T-helper 2 cell treated with Interferon-gamma antibody and Interleukin-4, amounts not matched to agents 100 ng/mL and 5 ng/mL, for 36 hours (primary cell): ENCODE measurements around the gene HGFAC. TPM values are rescaled to one million over a fixed set of nuclear protein-coding genes. Genes with fewer than 3 reads are reported as not detected.
"Not testable (repeated sequence)": the region's sequence is repeated elsewhere in the genome, so short reads cannot be mapped to it uniquely, and the experiment has no call there.

ENCODE experiments used
- intact Hi-C: fragments of 100-400 bp; cut with micrococcal nuclease; formaldehyde crosslinking; loops from one replicate; pipeline ENCODE4 v1.15.1; 2023
- total RNA-seq: library from RNA; stranded (reverse); gene quantifications from 2 replicates; pipeline ENCODE4 v1.2.3, GENCODE V29; 2022

Gene HGFAC
- total RNA-seq, 1 donor from 2014 or later = not detected

DNA sequence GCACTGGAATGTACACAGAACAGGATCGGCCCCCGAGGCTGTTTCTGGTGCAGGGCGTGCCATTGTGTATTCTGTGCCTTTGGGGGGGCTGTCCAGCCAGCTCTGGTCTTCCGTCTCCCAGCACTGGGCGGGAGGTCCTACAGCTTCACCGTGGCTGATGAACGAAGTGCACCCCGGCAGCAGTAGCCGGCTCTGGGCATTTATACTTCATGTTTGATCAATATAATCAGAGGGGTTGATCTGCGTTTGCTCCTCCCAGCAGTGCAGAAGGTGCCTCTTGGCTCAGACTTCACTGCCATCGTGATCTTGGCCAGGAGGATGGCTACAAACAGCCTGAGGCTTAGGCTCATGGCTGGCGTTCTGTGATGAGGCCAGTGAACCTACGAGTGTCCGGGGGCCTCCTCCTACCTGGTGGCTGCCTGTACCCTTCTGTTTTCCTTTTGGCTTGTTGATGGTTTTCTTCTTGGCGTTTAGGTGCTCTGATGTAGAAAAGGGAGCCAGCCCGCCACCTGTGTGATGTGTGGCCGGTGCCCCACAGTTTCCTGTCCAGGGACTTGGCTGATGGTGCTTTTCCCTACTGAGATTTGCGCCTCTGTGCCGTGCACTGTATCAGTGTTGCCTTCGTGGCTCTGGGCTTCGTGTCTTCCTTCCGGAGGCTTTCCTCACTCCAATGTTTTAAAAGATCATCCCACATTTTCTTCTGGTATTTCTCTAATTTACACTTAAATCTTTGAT, 31.2 kb upstream of the HGFAC start:
- intact Hi-C loops = no loop called here

- intact Hi-C loops = not testable (repeated sequence)
Measured at GRCh38 chr4:3411190-3411589, 30.6 kb upstream of the HGFAC start.

- intact Hi-C loops = no loop called here
Measured at GRCh38 chr4:3411676-3412075, 30.1 kb upstream of the HGFAC start.

DNA sequence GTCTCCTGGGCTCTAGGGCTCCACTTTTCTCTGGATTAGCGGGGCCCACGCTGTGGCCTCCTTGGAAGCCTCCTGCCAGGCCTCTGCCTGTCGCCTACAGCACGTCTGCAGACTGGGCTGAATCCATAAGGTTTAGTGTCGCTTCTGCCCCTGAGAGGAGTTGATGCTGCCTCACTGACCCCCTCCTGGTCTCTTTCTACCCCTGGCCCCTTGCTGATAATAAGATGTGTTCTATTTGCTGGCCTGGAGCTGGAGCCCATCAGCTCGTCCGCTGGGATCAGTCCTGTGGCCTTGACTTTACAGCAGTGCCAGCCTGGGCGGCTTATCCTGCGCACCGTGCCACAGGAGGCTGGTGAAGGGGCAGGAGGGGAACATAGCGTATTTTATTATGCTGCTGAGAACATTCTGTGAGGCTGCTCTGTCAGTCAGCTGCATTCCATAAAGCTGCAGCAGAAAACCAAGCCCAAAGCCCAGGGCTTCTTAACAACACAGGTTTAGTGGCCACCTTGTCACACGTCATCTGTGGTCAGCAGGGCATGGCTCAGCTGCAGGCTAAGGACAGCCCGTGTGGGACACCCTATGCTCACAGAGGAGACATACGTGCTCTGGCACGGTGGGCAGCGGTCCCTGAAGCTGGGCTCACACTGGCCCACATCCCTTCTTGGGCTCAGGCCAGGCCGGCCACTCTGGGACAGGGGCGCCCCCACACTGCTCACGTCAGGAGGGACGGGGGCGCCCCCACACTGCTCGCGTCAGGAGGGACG, 29.3 kb upstream of the HGFAC start:
- intact Hi-C loops = no loop called here

DNA sequence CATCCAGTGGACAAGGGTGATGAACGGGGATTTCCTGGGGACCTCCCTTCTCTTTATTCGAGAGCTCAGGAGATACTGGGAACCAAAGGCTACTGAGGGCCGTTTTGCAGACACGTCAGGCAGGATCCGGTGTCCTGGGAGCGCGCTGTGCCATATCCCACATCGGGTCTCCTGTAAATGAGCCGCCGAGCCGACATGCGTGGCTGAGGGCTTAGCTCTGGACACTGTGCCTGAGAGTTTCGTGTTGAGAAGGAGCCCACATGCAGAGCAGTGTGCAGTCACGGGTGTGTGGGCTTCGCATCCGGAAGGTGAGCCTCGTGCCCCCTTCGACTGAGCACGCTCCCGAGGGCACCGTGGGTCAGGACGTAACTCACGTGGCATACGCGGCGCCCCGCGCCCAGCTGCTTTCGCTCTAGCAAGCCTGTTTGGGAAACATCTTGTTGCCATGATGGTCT, 28.5 kb upstream of the HGFAC start:
- intact Hi-C loops = no loop called here

- intact Hi-C loops = no loop called here
Measured at GRCh38 chr4:3413675-3414420, 27.9 kb upstream of the HGFAC start.

DNA sequence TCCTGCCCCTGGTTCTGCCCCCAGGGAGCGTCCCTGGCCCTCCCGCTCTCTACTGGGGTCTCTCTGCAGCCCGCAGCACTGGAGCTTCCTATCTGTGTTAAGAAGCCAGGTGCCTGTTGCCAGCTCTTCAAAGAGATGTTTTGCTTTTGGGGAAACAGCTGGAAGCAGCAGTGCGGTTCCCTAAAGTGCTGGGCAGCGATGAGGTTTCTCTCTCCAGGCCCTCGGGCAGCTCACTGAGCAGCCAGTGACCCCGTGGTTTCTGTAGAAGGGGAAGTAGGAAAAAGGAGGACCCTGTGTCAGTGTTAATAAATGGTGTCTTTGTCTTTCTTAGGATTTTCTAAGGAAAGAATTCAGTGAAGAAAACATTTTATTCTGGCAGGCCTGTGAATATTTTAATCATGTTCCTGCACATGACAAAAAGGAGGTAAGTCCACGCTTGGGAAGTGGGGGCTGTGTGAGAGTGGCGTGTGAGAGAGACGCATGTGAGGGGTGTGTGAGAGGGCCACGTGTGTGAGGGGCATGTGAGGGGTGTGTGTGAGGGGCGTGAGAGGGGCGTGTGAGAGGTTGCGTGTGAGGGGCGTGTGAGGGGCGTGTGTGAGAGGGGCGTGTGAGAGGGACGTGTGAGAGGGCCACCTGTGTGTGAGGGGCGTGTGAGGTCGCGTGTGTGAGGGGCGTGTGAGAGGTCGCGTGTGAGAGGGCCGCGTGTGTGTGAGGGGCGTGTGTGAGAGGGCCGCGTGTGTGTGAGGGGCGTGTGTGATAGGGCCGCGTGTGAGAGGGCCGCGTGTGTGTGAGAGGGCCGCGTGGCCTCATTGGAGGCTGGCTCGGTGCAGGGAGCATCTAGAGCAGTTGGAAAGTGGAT, 27.1 kb upstream of the HGFAC start:
- intact Hi-C loops = no loop called here

DNA sequence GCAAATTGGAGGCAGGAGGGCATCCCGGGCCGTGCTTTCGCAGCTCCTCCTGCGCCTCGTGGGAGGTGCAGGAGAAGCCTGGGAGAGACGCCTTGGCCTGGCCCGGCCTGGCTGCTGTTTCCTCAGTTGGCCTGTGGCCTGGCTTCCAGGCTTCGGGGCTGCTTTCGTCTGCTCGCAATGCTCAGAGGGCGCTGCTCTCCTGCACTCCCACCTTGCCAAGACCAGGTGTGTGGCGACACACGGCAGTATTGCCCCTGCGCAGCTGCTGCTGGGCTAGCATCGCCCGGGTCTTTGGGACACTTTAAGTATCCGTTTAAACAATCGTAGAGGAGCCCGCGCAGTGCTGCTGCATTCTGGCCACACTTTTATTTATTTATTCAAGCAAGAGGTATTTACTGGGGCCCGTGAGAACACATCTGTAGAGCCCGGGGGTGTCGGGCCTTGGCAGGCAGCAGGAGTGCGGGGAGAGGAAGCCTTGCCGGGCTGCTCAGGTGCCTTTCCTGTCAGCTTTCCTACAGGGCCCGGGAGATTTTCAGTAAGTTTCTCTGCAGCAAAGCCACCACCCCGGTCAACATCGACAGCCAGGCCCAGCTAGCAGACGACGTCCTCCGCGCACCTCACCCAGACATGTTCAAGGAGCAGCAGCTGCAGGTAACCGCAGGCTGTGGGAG, 26.2 kb upstream of the HGFAC start:
- intact Hi-C loops = no loop called here

DNA sequence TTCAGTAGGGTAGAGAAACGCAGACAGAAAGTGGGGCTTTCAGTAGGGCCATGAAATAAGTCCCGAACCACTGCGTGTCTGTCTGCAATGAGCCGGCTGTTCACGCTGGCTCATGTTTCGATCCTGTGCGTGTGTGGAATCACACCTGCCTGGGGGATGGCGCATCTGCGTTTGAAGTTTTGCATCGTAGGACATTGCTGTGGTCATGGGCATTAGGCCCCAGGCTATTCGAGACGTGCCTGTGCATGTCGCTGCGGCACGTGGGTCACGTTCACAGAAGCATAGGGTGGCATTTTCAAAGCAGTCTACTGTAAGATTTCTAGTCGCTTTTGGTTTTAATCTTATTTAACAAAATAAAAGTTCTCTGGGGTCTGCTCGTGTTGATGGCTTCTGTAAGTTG, 25.5 kb upstream of the HGFAC start:
- intact Hi-C loops = no loop called here

- intact Hi-C loops = no loop called here
Measured at GRCh38 chr4:3416821-3417221, 24.9 kb upstream of the HGFAC start.

DNA sequence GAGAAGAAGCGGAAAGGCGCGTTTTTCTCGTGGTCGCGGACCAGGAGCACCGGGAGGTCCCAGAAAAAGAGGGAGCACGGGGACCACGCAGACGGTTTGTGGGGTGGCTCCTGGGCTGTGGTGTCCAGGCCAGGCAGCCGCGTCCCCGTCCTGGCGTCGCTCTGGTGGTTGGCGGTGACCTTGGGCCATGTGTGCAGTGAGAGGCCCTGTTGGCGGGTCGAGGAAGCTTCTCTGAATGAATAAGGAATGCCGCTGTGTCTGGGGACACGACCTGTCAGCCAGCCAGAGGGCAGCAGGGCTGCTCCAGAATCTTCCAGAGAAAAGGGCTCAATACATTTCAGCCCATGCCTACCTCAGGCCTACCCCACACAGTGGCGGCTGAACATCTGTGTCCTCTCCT, 24.3 kb upstream of the HGFAC start:
- intact Hi-C loops = no loop called here

GRCh38 chr4:3418029-3418762, 23.6 kb upstream of the HGFAC start:
- intact Hi-C loops = no loop called here

DNA sequence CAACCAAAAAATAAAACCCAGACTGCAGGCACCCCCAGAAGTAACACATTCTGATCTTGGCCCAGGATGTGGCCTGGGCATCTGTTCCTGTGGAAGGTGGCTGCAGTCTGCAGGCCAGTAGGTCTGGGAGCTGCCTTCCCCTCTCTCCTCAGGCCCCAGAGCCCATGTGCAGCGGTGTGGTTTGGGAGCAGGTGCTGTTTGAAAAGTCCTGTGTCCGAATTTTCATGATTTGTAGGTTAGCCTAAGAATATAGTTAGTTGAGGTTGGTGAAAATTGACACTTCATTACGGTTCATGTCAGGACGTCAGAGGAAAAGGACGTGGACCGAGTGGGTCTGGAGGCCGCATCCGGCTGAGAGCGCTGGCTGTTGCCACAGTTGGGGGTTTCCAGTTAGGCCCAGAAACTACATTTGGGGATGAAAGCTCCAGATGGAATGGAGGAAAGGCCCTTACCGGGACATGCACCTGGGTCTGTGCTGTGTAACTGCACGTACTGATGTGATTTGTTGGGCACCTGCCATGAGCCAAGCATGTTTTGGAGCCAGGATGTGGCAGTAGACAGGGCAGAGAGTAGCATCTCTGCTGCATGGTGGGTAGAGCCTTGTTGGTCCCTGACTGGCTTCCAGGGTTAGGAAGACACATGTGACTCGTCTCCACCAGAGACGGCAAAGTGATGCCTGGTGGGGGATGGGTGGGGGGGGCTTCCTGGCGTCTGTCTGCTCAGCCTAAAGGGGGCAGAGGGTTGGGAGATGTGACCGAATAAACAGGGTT, 21.7 kb upstream of the HGFAC start:
- intact Hi-C loops = no loop called here

DNA sequence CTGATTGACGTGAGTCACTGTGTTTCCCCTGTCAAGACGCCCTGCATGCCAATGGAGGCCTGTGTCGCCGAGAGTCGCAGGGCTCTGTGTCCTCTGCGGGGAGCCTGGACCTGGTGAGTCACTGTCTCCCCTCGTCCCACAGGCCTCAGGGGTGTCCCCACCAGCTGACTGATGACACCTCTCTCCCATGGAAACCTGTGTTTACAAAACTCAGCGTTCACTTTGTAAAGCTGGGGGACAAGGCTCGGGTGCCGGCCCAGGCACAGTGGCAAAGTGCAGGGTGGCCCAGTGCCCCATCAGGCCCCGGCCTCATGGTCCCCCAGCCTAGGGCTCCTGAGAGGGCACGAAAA, 21.2 kb upstream of the HGFAC start:
- intact Hi-C loops = no loop called here

GRCh38 chr4:3420956-3421355, 20.8 kb upstream of the HGFAC start:
- intact Hi-C loops = no loop called here

DNA sequence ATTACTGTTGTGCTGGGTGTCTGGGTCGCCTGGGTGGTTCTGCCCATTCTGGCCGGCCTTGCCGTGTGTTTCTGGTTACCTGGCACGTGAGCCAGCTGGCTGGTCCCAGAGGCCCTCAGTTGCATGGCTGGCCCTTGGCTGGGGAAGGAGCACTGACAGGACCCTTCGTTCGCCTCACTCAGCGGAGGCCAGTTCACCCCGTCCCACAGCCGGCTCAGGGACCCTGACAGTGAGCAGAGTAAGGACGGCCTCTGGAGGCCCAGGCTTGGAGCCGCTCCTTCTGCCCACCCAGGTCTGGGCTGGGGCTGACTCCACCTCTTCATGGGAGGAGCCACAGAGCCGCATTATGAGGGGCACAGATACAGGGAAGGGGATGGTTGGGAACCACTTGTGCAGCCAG, 20.3 kb upstream of the HGFAC start:
- intact Hi-C loops = no loop called here

GRCh38 chr4:3422241-3422801, 19.4 kb upstream of the HGFAC start:
- intact Hi-C loops = no loop called here

GRCh38 chr4:3422808-3423297, 18.9 kb upstream of the HGFAC start:
- intact Hi-C loops = no loop called here

- intact Hi-C loops = no loop called here
Measured at GRCh38 chr4:3423406-3423805, 18.4 kb upstream of the HGFAC start.
